ENCODE data around the gene VPS54.

The VPS54 gene

DNA sequence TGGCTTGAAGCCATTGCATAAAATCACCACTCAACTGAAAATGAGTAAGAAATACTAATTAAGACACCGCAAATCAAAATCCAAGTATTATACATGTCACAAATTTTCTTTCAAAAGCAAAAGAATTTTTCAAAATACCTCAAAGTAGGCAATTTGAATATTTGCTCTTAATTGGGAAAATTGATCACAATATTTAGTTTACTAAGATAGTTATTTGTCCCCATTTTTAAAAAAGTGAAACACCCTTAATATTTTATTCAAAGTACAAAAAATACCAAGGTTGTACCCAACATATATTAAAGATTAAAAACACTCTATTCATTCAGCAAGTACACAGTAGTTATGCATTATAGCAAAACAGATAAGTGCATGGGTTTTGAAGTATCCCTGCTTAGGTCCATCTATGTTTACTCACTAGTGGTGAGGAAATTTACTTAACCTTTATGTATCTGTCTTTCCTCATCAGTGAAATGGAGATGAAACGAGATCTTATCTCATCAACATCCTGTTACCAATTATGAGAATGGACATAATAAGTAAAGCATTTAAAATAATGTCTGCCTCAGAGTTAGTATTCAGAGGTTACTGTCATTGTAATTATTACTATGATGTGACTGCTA is 35.1 kb downstream of the VPS54 start:
- Histone ChIP-seq H3K18ac (ENCODE audit: low read length) (no peak overlapping the region), H4K91ac (ENCODE audit: low read depth, low read length) (no peak overlapping the region), H3K79me1 (ENCODE audit: low read length) (no peaks in the 10 kb centered on the region), H3K23ac (ENCODE audit: low read length) (no peak overlapping the region), H3K79me2 (ENCODE audit: control insufficient read depth, insufficient read depth, low read length, poor library complexity) (no peaks in the 10 kb centered on the region), H3K27ac (ENCODE audit: low read depth, low read length) (no peak overlapping the region), H2AFZ (ENCODE audit: insufficient read depth, low read length, poor library complexity) (no peak overlapping the region), H3K9ac (ENCODE audit: low read length) (no peak overlapping the region), H4K12ac (ENCODE audit: low read depth, low read length) (no peak overlapping the region), H3K4ac (ENCODE audit: low read depth, low read length) (no peak overlapping the region), H2BK5ac (ENCODE audit: low read depth, low read length, poor library complexity) (no peak overlapping the region), H3K27me3 (ENCODE audit: insufficient read depth, low read length) (no peaks in the 10 kb centered on the region), H3K4me2 (ENCODE audit: low read length) (no peak overlapping the region), H3K9me3 (ENCODE audit: insufficient read depth, low read depth, low read length) (no peaks in the 10 kb centered on the region), H3K14ac (ENCODE audit: low read length) (no peak overlapping the region), H3K4me3 (ENCODE audit: low read depth, low read length) (no peak overlapping the region), H2BK12ac (ENCODE audit: low read length) (no peak overlapping the region), H4K8ac (ENCODE audit: low read depth, low read length) (no peak overlapping the region), H2AK5ac (ENCODE audit: low read length) (no peak overlapping the region), H3K4me1 (ENCODE audit: control insufficient read depth in 1 of 2, insufficient read depth in 2 of 2, low read length in 2 of 2) (peaks cover 0 to 3% of the 10 kb centered on the region in 2 experiments), H2BK120ac (ENCODE audit: insufficient read depth, low read length, poor library complexity) (no peak overlapping the region), H3K36me3 (ENCODE audit: control insufficient read depth in 1 of 2, insufficient read depth in 2 of 2, low read length in 2 of 2) (no peaks in the 10 kb centered on the region)
- DNase-seq: no peak
- WGBS (ENCODE audit: extremely low coverage, insufficient coverage, insufficient read length): no CpG with 5 or more reads among the region's 2 CpGs

- Histone ChIP-seq H2BK12ac (ENCODE audit: low read length) (no peak overlapping the region), H3K4me2 (ENCODE audit: low read length) (no peak overlapping the region), H3K14ac (ENCODE audit: low read length) (no peak overlapping the region), H3K36me3 (ENCODE audit: control insufficient read depth in 1 of 2, insufficient read depth in 2 of 2, low read length in 2 of 2) (peaks cover 4% of the 10 kb centered on the region in 2 experiments), H4K12ac (ENCODE audit: low read depth, low read length) (no peak overlapping the region), H3K23ac (ENCODE audit: low read length) (no peak overlapping the region), H3K9me3 (ENCODE audit: insufficient read depth, low read depth, low read length) (no peaks in the 10 kb centered on the region), H3K9ac (ENCODE audit: low read length) (no peak overlapping the region), H4K8ac (ENCODE audit: low read depth, low read length) (no peak overlapping the region), H3K27ac (ENCODE audit: low read depth, low read length) (no peak overlapping the region), H3K79me1 (ENCODE audit: low read length) (no peaks in the 10 kb centered on the region), H3K18ac (ENCODE audit: low read length) (no peak overlapping the region), H3K4me1 (ENCODE audit: control insufficient read depth in 1 of 2, insufficient read depth in 2 of 2, low read length in 2 of 2) (peaks cover 0 to 3% of the 10 kb centered on the region in 2 experiments), H2BK5ac (ENCODE audit: low read depth, low read length, poor library complexity) (no peak overlapping the region), H3K27me3 (ENCODE audit: insufficient read depth, low read length) (no peaks in the 10 kb centered on the region), H2AK5ac (ENCODE audit: low read length) (no peak overlapping the region), H4K91ac (ENCODE audit: low read depth, low read length) (no peak overlapping the region), H2BK120ac (ENCODE audit: insufficient read depth, low read length, poor library complexity) (no peak overlapping the region), H3K79me2 (ENCODE audit: control insufficient read depth, insufficient read depth, low read length, poor library complexity) (no peaks in the 10 kb centered on the region), H3K4ac (ENCODE audit: low read depth, low read length) (no peak overlapping the region), H2AFZ (ENCODE audit: insufficient read depth, low read length, poor library complexity) (no peak overlapping the region), H3K4me3 (ENCODE audit: low read depth, low read length) (no peak overlapping the region)
- WGBS (ENCODE audit: extremely low coverage, insufficient coverage, insufficient read length): no CpG with 5 or more reads among the region's 4 CpGs
- no peak for DNase-seq
Measured at GRCh38 chr2:63982335-63982734, 36.9 kb downstream of the VPS54 start.

- H4K8ac ChIP-seq (ENCODE audit: low read depth, low read length): no peak overlapping the region
- H3K36me3 ChIP-seq (ENCODE audit: control insufficient read depth in 1 of 2, insufficient read depth in 2 of 2, low read length in 2 of 2): peaks cover 4% of the 10 kb centered on the region in 2 experiments
- no peak overlapping the region for H2BK120ac ChIP-seq (ENCODE audit: insufficient read depth, low read length, poor library complexity)
- peaks cover 0 to 3% of the 10 kb centered on the region in 2 experiments for H3K4me1 ChIP-seq (ENCODE audit: control insufficient read depth in 1 of 2, insufficient read depth in 2 of 2, low read length in 2 of 2)
- no peak overlapping the region for H2AFZ ChIP-seq (ENCODE audit: insufficient read depth, low read length, poor library complexity)
- H3K27me3 ChIP-seq (ENCODE audit: insufficient read depth, low read length): no peaks in the 10 kb centered on the region
- H2BK12ac ChIP-seq (ENCODE audit: low read length): no peak overlapping the region
- WGBS (ENCODE audit: extremely low coverage, insufficient coverage, insufficient read length): no CpG with 5 or more reads among the region's 3 CpGs
- no peak overlapping the region for H3K18ac ChIP-seq (ENCODE audit: low read length)
- no peak overlapping the region for H3K27ac ChIP-seq (ENCODE audit: low read depth, low read length)
- H3K79me2 ChIP-seq (ENCODE audit: control insufficient read depth, insufficient read depth, low read length, poor library complexity): no peaks in the 10 kb centered on the region
- no peak overlapping the region for H3K4me2 ChIP-seq (ENCODE audit: low read length)
- no peak overlapping the region for H3K23ac ChIP-seq (ENCODE audit: low read length)
- no peaks in the 10 kb centered on the region for H3K9me3 ChIP-seq (ENCODE audit: insufficient read depth, low read depth, low read length)
- no peak overlapping the region for H2AK5ac ChIP-seq (ENCODE audit: low read length)
- no peak overlapping the region for H2BK5ac ChIP-seq (ENCODE audit: low read depth, low read length, poor library complexity)
- H3K14ac ChIP-seq (ENCODE audit: low read length): no peak overlapping the region
- DNase-seq: no peak
- no peak overlapping the region for H3K4ac ChIP-seq (ENCODE audit: low read depth, low read length)
- no peak overlapping the region for H4K91ac ChIP-seq (ENCODE audit: low read depth, low read length)
- H4K12ac ChIP-seq (ENCODE audit: low read depth, low read length): no peak overlapping the region
- no peak overlapping the region for H3K4me3 ChIP-seq (ENCODE audit: low read depth, low read length)
- no peak overlapping the region for H3K9ac ChIP-seq (ENCODE audit: low read length)
- no peaks in the 10 kb centered on the region for H3K79me1 ChIP-seq (ENCODE audit: low read length)
Measured at GRCh38 chr2:63981702-63982103, 37.5 kb downstream of the VPS54 start.

GRCh38 chr2:63980794-63981193 is 38.4 kb downstream of the VPS54 start:
- no peaks in the 10 kb centered on the region for H3K9me3 ChIP-seq (ENCODE audit: insufficient read depth, low read depth, low read length)

More at GRCh38 chr2:63980794-63981193, 38.4 kb downstream of the VPS54 start:
- H3K4me3 ChIP-seq (ENCODE audit: low read depth, low read length): no peak overlapping the region
- H2AFZ ChIP-seq (ENCODE audit: insufficient read depth, low read length, poor library complexity): no peak overlapping the region
- no peak overlapping the region for H4K91ac ChIP-seq (ENCODE audit: low read depth, low read length)
- no peak overlapping the region for H4K12ac ChIP-seq (ENCODE audit: low read depth, low read length)
- H3K18ac ChIP-seq (ENCODE audit: low read length): no peak overlapping the region
- no peak overlapping the region for H3K23ac ChIP-seq (ENCODE audit: low read length)
- H3K4me2 ChIP-seq (ENCODE audit: low read length): no peak overlapping the region
- no peaks in the 10 kb centered on the region for H3K79me2 ChIP-seq (ENCODE audit: control insufficient read depth, insufficient read depth, low read length, poor library complexity)
- H2BK5ac ChIP-seq (ENCODE audit: low read depth, low read length, poor library complexity): no peak overlapping the region
- H4K8ac ChIP-seq (ENCODE audit: low read depth, low read length): no peak overlapping the region
- peaks cover 0 to 3% of the 10 kb centered on the region in 2 experiments for H3K4me1 ChIP-seq (ENCODE audit: control insufficient read depth in 1 of 2, insufficient read depth in 2 of 2, low read length in 2 of 2)
- H3K27me3 ChIP-seq (ENCODE audit: insufficient read depth, low read length): no peaks in the 10 kb centered on the region
- DNase-seq: no peak
- no peak overlapping the region for H3K27ac ChIP-seq (ENCODE audit: low read depth, low read length)
- no peaks in the 10 kb centered on the region for H3K79me1 ChIP-seq (ENCODE audit: low read length)
- no peak overlapping the region for H2BK120ac ChIP-seq (ENCODE audit: insufficient read depth, low read length, poor library complexity)
- H3K4ac ChIP-seq (ENCODE audit: low read depth, low read length): no peak overlapping the region
- no peak overlapping the region for H3K14ac ChIP-seq (ENCODE audit: low read length)
- H3K9ac ChIP-seq (ENCODE audit: low read length): no peak overlapping the region
- no peak overlapping the region for H2AK5ac ChIP-seq (ENCODE audit: low read length)
- H2BK12ac ChIP-seq (ENCODE audit: low read length): no peak overlapping the region
- peaks cover 7 to 8% of the 10 kb centered on the region in 2 experiments for H3K36me3 ChIP-seq (ENCODE audit: control insufficient read depth in 1 of 2, insufficient read depth in 2 of 2, low read length in 2 of 2)
